ENCODE data around the gene STARD6. TPM values are rescaled to one million over a fixed set of nuclear protein-coding genes. Genes with fewer than 3 reads are reported as not detected.

STARD6 gene, protein sequence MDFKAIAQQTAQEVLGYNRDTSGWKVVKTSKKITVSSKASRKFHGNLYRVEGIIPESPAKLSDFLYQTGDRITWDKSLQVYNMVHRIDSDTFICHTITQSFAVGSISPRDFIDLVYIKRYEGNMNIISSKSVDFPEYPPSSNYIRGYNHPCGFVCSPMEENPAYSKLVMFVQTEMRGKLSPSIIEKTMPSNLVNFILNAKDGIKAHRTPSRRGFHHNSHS
- total RNA-seq = not detected

DNA sequence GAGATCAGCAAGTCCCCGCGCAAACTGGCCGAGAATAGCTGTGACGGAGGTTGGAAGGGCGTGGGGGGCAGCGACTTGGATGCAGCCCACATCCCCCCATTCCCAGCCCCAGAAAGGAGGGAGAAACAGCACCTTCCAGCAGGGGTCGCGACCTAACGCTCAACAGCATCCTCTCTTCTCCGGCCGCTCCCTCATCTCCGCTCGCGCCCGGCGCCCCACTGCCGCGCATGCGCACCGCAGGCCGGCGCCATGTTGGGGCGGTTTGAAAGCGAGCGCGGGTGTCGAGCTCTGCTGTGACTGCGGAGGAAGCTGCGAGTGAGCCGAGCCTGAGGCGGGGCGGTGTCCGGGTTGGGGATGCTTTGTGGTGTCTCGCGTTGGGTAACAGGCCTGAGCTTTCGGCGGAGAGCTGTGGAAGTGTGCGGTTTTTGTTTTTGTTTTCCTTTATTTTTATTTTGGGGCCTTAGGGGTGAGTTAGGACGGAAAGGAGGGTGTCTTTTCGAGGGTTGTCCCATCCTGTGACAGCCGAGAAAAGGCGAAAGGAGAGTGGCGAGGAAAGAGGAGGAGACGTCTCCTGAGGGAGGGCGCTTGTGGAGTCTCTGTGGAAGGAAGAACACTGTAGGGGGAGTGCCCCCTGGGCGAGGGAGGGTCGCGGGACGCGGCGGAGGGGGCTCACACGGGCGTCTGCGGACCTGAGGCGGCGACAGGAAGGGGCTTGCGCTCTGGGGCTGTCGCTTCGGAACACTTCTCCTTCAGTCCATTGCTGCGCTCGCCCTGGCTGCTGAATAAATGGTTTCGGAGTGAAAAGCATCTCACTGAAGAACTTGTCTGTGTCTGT is at the start of gene STARD6, which contains the start of gene C18orf54:
Gene STARD6 (minus strand): TSS at position 199 of the 835 bp plus-strand sequence. CDS start 3,285 bp downstream, outside the sequence.
Gene C18orf54 (plus strand): TSS at position 247 of the 835 bp plus-strand sequence. CDS start 2,667 bp downstream, outside the sequence.

Small RNA genes lying within 50 kb of the gene (small RNA-seq; reads per million reads assigned to genes)
- gene SNRPGP2 = 0 to 0.58 reads per million in 2 donors

Other genes starting within 250 kb of the STARD6 start
- gene MBD2, start 133.2 kb downstream of the STARD6 start, total RNA-seq = 10 to 100 TPM; 14.8 to 15.0 TPM
- 10 to 100 TPM; 21.0 to 23.1 TPM for gene POLI, start 88.3 kb downstream of the STARD6 start, total RNA-seq
- gene C18orf54, start within 50 bp of the STARD6 start, total RNA-seq = 1 to 10 TPM; 2.1 to 4.7 TPM
- not detected for gene DYNAP, start 233.4 kb upstream of the STARD6 start, total RNA-seq